Duodenal mucosa (tissue), 2 donors: ENCODE measurements around the gene JMJD8.
A peak's percentile ranks its signal among the peaks of the same experiment; 100 is the strongest.

Experiments
- H3K27ac ChIP-seq: one replicate; pipeline ENCODE4 v1.7.0; 2013; ENCODE audit warnings: low read depth, low read length
- H3K27me3 ChIP-seq, 2 donors: one replicate each; pipeline ENCODE4 v1.7.0; 2013; ENCODE audit warnings: low read length in 2 of 2, control low read depth in 1 of 2; ENCODE audit not compliant: insufficient read depth in 2 of 2, control insufficient read depth in 1 of 2
- H3K36me3 ChIP-seq, 2 donors: one replicate each; pipeline ENCODE4 v1.7.0; 2013; ENCODE audit warnings: low read length in 2 of 2, control low read depth in 1 of 2; ENCODE audit not compliant: insufficient read depth in 2 of 2, control insufficient read depth in 1 of 2
- H3K4me1 ChIP-seq, 2 donors: one replicate each; pipeline ENCODE4 v1.7.0; 2013; ENCODE audit warnings: low read length in 2 of 2, control low read depth in 1 of 2; ENCODE audit not compliant: insufficient read depth in 2 of 2, control insufficient read depth in 1 of 2
- H3K4me3 ChIP-seq, 2 donors: one replicate each; pipeline ENCODE4 v1.7.0; 2013; ENCODE audit warnings: low read length in 2 of 2, low read depth in 1 of 2
- H3K9ac ChIP-seq, 2 donors: one replicate each; pipeline ENCODE4 v1.7.0; 2013; ENCODE audit warnings: low read length in 2 of 2, low read depth in 1 of 2
- H3K9me3 ChIP-seq, 2 donors: one replicate each; pipeline ENCODE4 v1.7.0; 2013; ENCODE audit warnings: low read length in 2 of 2, control low read depth in 1 of 2; ENCODE audit not compliant: control insufficient read depth in 1 of 2

Gene JMJD8

GRCh38 chr16:680625-680945, 3.5 kb downstream of the JMJD8 start:
- H3K9ac ChIP-seq: peak overlapping the region; percentile 76 to 78
- peak overlapping the region; percentile 79 to 84 for H3K4me3 ChIP-seq
- peak overlapping the region; percentile 50 for H3K27ac ChIP-seq
- H3K36me3 ChIP-seq: peaks cover 18 to 25% of the 10 kb centered on the region in 2 donors
- no peaks in the 10 kb centered on the region for H3K9me3 ChIP-seq
- no peaks in the 10 kb centered on the region for H3K27me3 ChIP-seq
- peaks cover 29 to 56% of the 10 kb centered on the region in 2 donors for H3K4me1 ChIP-seq

GRCh38 chr16:679814-680624, 4.1 kb downstream of the JMJD8 start, which contains the start of gene STUB1:
STUB1 (plus strand) TSS chr16:680410; CDS start chr16:680526, 116 bp downstream.
- Histone ChIP-seq H3K9ac (peak within 1 kb of the TSS; percentile 78 to 80), H3K27ac (peak within 1 kb of the TSS; percentile 97), H3K27me3 (no peaks in the 10 kb centered on the region), H3K4me1 (peaks cover 33 to 55% of the 10 kb centered on the region in 2 donors), H3K4me3 (peak within 1 kb of the TSS; percentile 79 to 84), H3K36me3 (peaks cover 18 to 21% of the 10 kb centered on the region in 2 donors), H3K9me3 (no peaks in the 10 kb centered on the region)

GRCh38 chr16:678858-679813, 5.0 kb downstream of the JMJD8 start:
- Histone ChIP-seq H3K27me3 (no peaks in the 10 kb centered on the region), H3K4me3 (peak overlapping the region; percentile 35 to 72), H3K9me3 (no peaks in the 10 kb centered on the region), H3K27ac (peak overlapping the region; percentile 57), H3K36me3 (peaks cover 18 to 22% of the 10 kb centered on the region in 2 donors), H3K4me1 (peaks cover 34 to 53% of the 10 kb centered on the region in 2 donors), H3K9ac (peak overlapping the region in 1 of 2 donors; percentile 2)

GRCh38 chr16:678209-678857, 5.8 kb downstream of the JMJD8 start:
- H3K4me1 ChIP-seq: peaks cover 32 to 48% of the 10 kb centered on the region in 2 donors
- H3K27me3 ChIP-seq: no peaks in the 10 kb centered on the region
- no peak overlapping the region for H3K27ac ChIP-seq
- H3K36me3 ChIP-seq: peaks cover 18 to 29% of the 10 kb centered on the region in 2 donors
- no peaks in the 10 kb centered on the region for H3K9me3 ChIP-seq
- H3K4me3 ChIP-seq: no peak overlapping the region
- no peak overlapping the region for H3K9ac ChIP-seq

GRCh38 chr16:677316-678190, 6.6 kb downstream of the JMJD8 start:
- H3K27me3 ChIP-seq: no peaks in the 10 kb centered on the region
- peaks cover 16 to 29% of the 10 kb centered on the region in 2 donors for H3K36me3 ChIP-seq
- no peak overlapping the region for H3K27ac ChIP-seq
- peaks cover 29 to 41% of the 10 kb centered on the region in 2 donors for H3K4me1 ChIP-seq
- peak overlapping the region in 1 of 2 donors; percentile 35 for H3K4me3 ChIP-seq
- H3K9ac ChIP-seq: no peak overlapping the region
- no peaks in the 10 kb centered on the region for H3K9me3 ChIP-seq

DNA sequence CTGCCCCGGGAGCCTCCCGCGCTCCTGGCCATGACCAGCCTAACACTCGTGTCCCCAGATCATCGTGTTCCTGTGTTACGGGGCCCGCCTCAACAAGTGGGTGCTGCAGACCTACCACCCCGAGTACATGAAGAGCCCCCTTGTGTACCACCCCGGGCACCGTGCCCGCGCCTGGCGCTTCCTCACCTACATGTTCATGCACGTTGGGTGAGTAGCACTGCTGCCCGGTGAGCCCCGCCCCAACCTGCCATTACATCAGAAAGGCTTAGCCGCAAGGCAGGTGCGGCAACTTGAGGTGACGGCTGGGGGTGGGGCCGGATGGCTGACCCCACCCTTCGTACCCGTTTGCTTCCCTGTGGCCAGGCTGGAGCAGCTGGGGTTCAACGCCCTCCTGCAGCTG, 7.2 kb downstream of the JMJD8 start:
- no peaks in the 10 kb centered on the region for H3K9me3 ChIP-seq
- H3K36me3 ChIP-seq: peaks cover 14 to 29% of the 10 kb centered on the region in 2 donors
- H3K27ac ChIP-seq: no peak overlapping the region
- H3K4me1 ChIP-seq: peaks cover 27 to 34% of the 10 kb centered on the region in 2 donors
- H3K27me3 ChIP-seq: no peaks in the 10 kb centered on the region
- peak overlapping the region in 1 of 2 donors; percentile 43 for H3K9ac ChIP-seq
- H3K4me3 ChIP-seq: peak overlapping the region in 1 of 2 donors; percentile 35

- no peaks in the 10 kb centered on the region for H3K27me3 ChIP-seq
- H3K36me3 ChIP-seq: peaks cover 11 to 29% of the 10 kb centered on the region in 2 donors
- peaks cover 23 to 30% of the 10 kb centered on the region in 2 donors for H3K4me1 ChIP-seq
- H3K9ac ChIP-seq: peak overlapping the region in 1 of 2 donors; percentile 43
- H3K27ac ChIP-seq: no peak overlapping the region
- H3K4me3 ChIP-seq: no peak overlapping the region
- no peaks in the 10 kb centered on the region for H3K9me3 ChIP-seq
Measured at GRCh38 chr16:676565-676902, 7.6 kb downstream of the JMJD8 start.

DNA sequence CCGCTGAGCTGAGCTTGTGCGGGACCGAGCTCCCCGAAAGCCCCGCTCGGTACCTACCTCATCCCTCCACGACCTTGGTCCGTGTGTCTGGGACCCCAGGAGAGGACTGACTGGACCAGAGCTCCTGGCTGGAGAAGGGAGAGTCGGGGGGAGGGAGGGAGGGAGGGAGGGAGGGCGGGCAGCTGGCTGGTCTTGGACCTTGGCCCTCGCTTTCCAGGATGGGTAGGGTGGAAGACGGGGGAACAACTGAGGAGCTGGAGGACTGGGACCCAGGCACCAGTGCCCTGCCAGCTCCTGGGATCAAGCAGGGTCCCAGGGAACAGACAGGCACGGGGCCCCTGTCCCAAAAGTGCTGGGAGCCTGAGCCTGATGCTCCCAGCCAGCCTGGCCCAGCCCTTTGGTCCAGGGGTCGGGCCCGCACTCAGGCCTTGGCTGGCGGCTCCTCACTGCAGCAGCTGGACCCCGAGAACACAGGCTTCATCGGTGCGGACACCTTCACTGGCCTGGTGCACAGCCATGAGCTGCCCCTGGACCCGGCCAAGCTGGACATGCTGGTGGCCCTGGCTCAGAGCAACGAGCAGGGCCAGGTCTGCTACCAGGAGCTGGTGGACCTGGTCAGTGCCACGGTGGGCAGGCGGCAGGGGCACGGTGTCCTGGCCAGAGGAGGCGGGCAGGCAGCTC, 8.1 kb downstream of the JMJD8 start:
- H3K9me3 ChIP-seq: no peaks in the 10 kb centered on the region
- H3K9ac ChIP-seq: peak overlapping the region; percentile 43 to 51

More for the DNA sequence above, 8.1 kb downstream of the JMJD8 start:
- Histone ChIP-seq H3K27ac (no peak overlapping the region), H3K36me3 (peaks cover 10 to 31% of the 10 kb centered on the region in 2 donors), H3K4me1 (peaks cover 18 to 25% of the 10 kb centered on the region in 2 donors), H3K4me3 (peak overlapping the region in 1 of 2 donors; percentile 40), H3K27me3 (no peaks in the 10 kb centered on the region)
